Heart left ventricle (tissue), 16 donors: ENCODE measurements around the gene LRRC71. TPM values are rescaled to one million over a fixed set of nuclear protein-coding genes. Genes with fewer than 3 reads are reported as not detected.
A peak's percentile ranks its signal among the peaks of the same experiment; 100 is the strongest.

Source experiments
- ATAC-seq, 4 donors: fragments of 200-7000 bp; cut with Tn5 transposase; one replicate each; pipeline ENCODE4 v1.9.1; 2020 to 2022; ENCODE audit warnings: moderate library complexity in 4 of 4, mild to moderate bottlenecking in 3 of 4, moderate number of reproducible peaks in 1 of 4
- DNase-seq, 5 donors: peaks; one replicate each; pipeline ENCODE4 v3.0.0-alpha.2; 2020
- H3K27ac ChIP-seq, 12 donors: fragments of 200-600 bp; sonication (generic) in 4 of 12; one replicate each; pipeline versions ENCODE4 v1.5.0 to v1.8.0; 2016 to 2022; ENCODE audit warnings: mild to moderate bottlenecking in 2 of 12
- H3K27me3 ChIP-seq, 9 donors: fragments of 200-600 bp; sonication (generic) in 2 of 9; one replicate each; pipeline versions ENCODE4 v1.5.1 to v1.8.0; 2016 to 2022; ENCODE audit warnings: mild to moderate bottlenecking in 3 of 9
- H3K36me3 ChIP-seq, 9 donors: fragments of 200-600 bp; sonication (generic) in 2 of 9; one replicate each; pipeline versions ENCODE4 v1.5.0 to v1.8.0; 2018 to 2022; ENCODE audit warnings: mild to moderate bottlenecking in 2 of 9
- H3K4me1 ChIP-seq, 12 donors: fragments of 200-600 bp; sonication (generic) in 4 of 12; one replicate each; pipeline versions ENCODE4 v1.5.0 to v1.8.0; 2016 to 2022; ENCODE audit warnings: mild to moderate bottlenecking in 3 of 12
- H3K4me3 ChIP-seq, 12 donors: fragments of 200-600 bp; sonication (generic) in 4 of 12; one replicate each; pipeline versions ENCODE4 v1.5.0 to v1.8.0; 2017 to 2022; ENCODE audit warnings: mild to moderate bottlenecking in 9 of 12, moderate library complexity in 4 of 12
- H3K9me3 ChIP-seq, 12 donors: fragments of 200-600 bp; sonication (generic) in 4 of 12; one replicate each; pipeline versions ENCODE4 v1.5.0 to v1.8.0; 2016 to 2022; ENCODE audit warnings: mild to moderate bottlenecking in 1 of 12
- POLR2A ChIP-seq, 2 donors: fragments of 450-650 bp; IDR thresholded peaks; one replicate each; pipeline ENCODE4 v1.6.1; 2017; ENCODE audit warnings: antibody characterized with exemption in 2 of 2, mild to moderate bottlenecking in 2 of 2, moderate library complexity in 2 of 2
- WGBS, 4 donors: extraction: QIAGEN DNeasy Blood & Tissue Kit in 2 of 4; methylation state at CpG; one replicate each; pipeline versions ENCODE4 v1.1.5 to v1.1.7; 2013 to 2018; 5-methylcytosine and 5-hydroxymethylcytosine counted together
- intact Hi-C, 10 donors: fragments of 100-400 bp; cut with DNase I; formaldehyde crosslinking; loops; one replicate each; pipeline versions ENCODE4 v1.11.1 to v1.14.2; 2022
- polyA plus RNA-seq, 2 donors: library from polyadenylated mRNA; stranded (reverse); fragments of 200-250 nt; gene quantifications; one replicate each; pipeline ENCODE4 v1.2.3, GENCODE V29; 2013
- total RNA-seq, 9 donors: library from RNA; depleted of rRNA in 2 of 9; stranded (reverse); fragments of >200 nt in 2 of 9; fragmentation: NEBNext Ultra II Directional in 3 of 9; extraction: Animal tissue kit (Norgen Biotek cat#: 25700) in 3 of 9; gene quantifications; one replicate each; pipeline versions ENCODE4 v1.1.0 to v1.2.4, GENCODE V29; 2016 to 2023
- TF ChIP-seq, protein P1 (sequence below), 12 donors: fragments of 200-600 bp; sonication (generic) in 4 of 12; IDR thresholded peaks; one replicate each; pipeline versions ENCODE4 v1.5.0 to v1.8.0; 2018 to 2022; ENCODE audit warnings: antibody characterized with exemption in 12 of 12, mild to moderate bottlenecking in 5 of 12
- donor health status: ischemic (EF 13 %, LVEDD 7.1; RV severe dilation, severe dysfunction).
- donor health status: healthy with polysubstance abuse.
- donor health status: DM: no; HTN: yes; CAD: no.
- donor health status: DM: no; HTN: no; CAD: no.
- donor health status: ischemic (EF 25% LVEDD 6.9; RV normal size, moderate dysfunction).
- donor health status: ischemic (EF 25% LVEDD 5.7; RV mildly dilated, moderate dysfunction).
- donor health status: healthy.
- donor health status: DM: yes; HTN: yes; CAD: no.
- donor health status: ischemic (EF 35%, LVEDD 5.7; RV mildly dilated, moderate dysfunction).
- donor health status: nonischemic (EF 11% LVEDD 7.7; RV severe dilation, severe dysfunction).
- donor health status: DM: yes; HTN: yes; CAD: no.
- donor health status: PGD.
- donor health status: ischemic (EF 29% LVEDD 5.4; RV normal size, mild dysfunction).
- donor health status: nonischemic (EF 23%, LVEDD 6.1; RV moderate dilation, normal function).

LRRC71 gene
- total and polyA plus RNA-seq, 11 donors = 0.06 to 0.42 (median 0.27) TPM; not detected in 8

DNA sequence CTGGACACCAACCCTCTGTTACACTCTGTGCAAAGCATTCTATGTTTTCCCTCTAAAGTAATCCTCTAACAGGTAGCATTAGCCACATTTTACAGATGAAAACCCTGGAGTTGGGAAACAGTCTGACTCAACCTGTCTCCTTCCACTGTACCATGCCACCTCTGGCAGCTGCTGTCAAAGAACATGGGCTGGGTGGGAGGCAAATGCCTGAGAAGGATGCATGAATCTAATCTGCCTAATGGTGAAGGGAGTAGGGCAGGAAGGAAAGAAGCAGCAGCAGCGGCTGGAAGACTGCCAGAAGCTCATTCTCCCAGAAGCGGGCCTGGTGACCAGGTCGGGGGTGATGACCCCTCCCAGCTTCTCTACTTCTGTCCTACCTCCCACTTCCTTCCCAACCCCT lies 21.7 kb downstream of the LRRC71 start:
- TF ChIP-seq POLR2A (IDR thresholded peaks at IDR 0.05) = no peak
- TF ChIP-seq, protein P1, sequence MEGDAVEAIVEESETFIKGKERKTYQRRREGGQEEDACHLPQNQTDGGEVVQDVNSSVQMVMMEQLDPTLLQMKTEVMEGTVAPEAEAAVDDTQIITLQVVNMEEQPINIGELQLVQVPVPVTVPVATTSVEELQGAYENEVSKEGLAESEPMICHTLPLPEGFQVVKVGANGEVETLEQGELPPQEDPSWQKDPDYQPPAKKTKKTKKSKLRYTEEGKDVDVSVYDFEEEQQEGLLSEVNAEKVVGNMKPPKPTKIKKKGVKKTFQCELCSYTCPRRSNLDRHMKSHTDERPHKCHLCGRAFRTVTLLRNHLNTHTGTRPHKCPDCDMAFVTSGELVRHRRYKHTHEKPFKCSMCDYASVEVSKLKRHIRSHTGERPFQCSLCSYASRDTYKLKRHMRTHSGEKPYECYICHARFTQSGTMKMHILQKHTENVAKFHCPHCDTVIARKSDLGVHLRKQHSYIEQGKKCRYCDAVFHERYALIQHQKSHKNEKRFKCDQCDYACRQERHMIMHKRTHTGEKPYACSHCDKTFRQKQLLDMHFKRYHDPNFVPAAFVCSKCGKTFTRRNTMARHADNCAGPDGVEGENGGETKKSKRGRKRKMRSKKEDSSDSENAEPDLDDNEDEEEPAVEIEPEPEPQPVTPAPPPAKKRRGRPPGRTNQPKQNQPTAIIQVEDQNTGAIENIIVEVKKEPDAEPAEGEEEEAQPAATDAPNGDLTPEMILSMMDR (IDR thresholded peaks at IDR 0.05) = no peak
- no peaks in the 10 kb centered on the region for H3K4me1 ChIP-seq
- H3K9me3 ChIP-seq = no peaks in the 10 kb centered on the region
- H3K4me3 ChIP-seq = no peak overlapping the region
- peaks cover 0 to 100% (median 98%) of the 10 kb centered on the region in 9 donors for H3K36me3 ChIP-seq
- H3K27me3 ChIP-seq = no peaks in the 10 kb centered on the region
- no peak overlapping the region for H3K27ac ChIP-seq
- ATAC-seq = no peak
- intact Hi-C loops = no loop called here
- WGBS, 4 donors = 63 to 88% (median 72%) methylated on average over 3 of the region's 3 CpGs
- DNase-seq = peak in 1 of 5 donors; percentile 13

DNA sequence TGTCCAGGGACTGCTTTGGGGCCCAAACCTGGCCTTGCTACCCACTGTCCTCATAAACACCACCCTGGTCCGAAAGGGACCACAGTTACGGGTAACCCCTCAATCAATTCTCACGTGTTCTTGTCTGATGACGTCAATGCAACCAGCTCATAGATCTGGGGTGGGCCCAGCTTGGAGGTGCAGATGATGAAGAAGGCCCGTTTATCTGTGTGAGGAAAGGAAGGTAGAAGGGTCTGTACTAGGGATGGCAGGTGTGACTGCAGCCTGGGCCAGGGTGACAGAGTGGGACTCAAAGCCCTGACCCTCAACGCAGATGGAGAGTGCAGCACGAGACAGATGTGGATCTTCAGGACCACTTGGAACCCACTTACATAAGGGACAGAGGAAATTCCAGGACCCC lies 22.1 kb downstream of the LRRC71 start:
- TF ChIP-seq, protein P1 (IDR thresholded peaks at IDR 0.05) = no peak
- no peak for TF ChIP-seq POLR2A (IDR thresholded peaks at IDR 0.05)
- no peaks in the 10 kb centered on the region for H3K9me3 ChIP-seq
- H3K4me1 ChIP-seq = no peaks in the 10 kb centered on the region
- H3K27ac ChIP-seq = no peak overlapping the region
- no peaks in the 10 kb centered on the region for H3K27me3 ChIP-seq
- no peak for ATAC-seq
- intact Hi-C loops = no loop called here
- peaks cover 0 to 100% (median 98%) of the 10 kb centered on the region in 9 donors for H3K36me3 ChIP-seq
- WGBS, 4 donors = 81 to 90% (median 88%) methylated on average over 7 of the region's 7 CpGs
- H3K4me3 ChIP-seq = no peak overlapping the region
- peak in 1 of 5 donors; percentile 12 for DNase-seq

DNA sequence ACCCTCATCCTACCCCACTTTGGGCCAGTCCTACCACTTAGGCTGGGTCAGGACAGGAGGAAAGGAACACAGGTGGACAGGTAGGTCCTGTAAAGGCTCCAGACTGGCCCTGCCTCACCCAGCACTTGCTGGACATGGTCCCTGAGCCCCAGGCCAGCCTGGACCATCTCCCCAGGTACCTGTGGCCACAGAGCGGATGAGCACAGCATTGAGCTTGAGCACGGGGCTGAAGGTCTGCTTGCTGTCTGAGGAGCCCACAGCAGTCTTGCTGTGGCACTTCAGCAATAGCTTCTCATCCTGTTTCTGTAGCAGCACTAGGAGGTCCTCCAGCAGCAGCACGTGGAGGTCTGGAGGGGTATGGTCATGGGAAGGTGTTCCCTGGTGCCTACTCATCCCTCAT lies 23.3 kb downstream of the LRRC71 start:
- 94 to 98% (median 96%) methylated on average over 3 of the region's 3 CpGs for WGBS, 4 donors
- Histone ChIP-seq H3K4me1 (no peaks in the 10 kb centered on the region), H3K27ac (no peak overlapping the region), H3K27me3 (no peaks in the 10 kb centered on the region), H3K36me3 (peaks cover 0 to 100% (median 99%) of the 10 kb centered on the region in 9 donors), H3K9me3 (no peaks in the 10 kb centered on the region), H3K4me3 (no peak overlapping the region)
- TF ChIP-seq, protein P1 (IDR thresholded peaks at IDR 0.05) = no peak
- no peak for TF ChIP-seq POLR2A (IDR thresholded peaks at IDR 0.05)
- no peak for ATAC-seq
- peak in 1 of 5 donors; percentile 26 for DNase-seq
- intact Hi-C loops = no loop called here

DNA sequence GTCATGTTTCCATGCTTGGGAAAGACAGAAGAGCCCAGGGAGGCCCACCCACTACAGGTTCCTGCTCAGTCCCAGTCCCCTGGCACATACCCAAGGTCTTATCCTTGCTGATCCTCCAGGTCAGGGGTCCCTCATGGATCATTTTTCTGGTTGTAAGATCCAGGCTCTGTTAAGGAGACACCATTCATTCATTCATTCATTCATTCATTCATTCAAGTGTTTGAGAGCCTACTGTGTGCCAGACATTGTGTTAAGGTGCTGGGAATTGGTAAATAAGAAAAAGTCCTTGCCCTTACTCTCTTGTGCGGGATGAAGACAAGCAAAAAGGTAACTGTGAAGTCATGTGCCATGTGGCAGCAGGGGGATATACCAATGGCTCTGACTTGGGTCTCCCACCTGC lies 23.8 kb downstream of the LRRC71 start:
- intact Hi-C loops = no loop called here

More for the DNA sequence above, 23.8 kb downstream of the LRRC71 start:
- WGBS, 4 donors = 80 to 100% (median 96%) methylated on average over 1 of the region's 1 CpG
- Histone ChIP-seq H3K4me3 (no peak overlapping the region), H3K4me1 (no peaks in the 10 kb centered on the region), H3K27me3 (no peaks in the 10 kb centered on the region), H3K9me3 (no peaks in the 10 kb centered on the region), H3K36me3 (peaks cover 0 to 100% (median 99%) of the 10 kb centered on the region in 9 donors), H3K27ac (no peak overlapping the region)
- TF ChIP-seq, protein P1 (IDR thresholded peaks at IDR 0.05) = no peak
- TF ChIP-seq POLR2A (IDR thresholded peaks at IDR 0.05) = no peak
- DNase-seq (no peak), ATAC-seq (no peak)
